ENCODE data around the gene ARHGAP31. TPM values are rescaled to one million over a fixed set of nuclear protein-coding genes. Genes with fewer than 3 reads are reported as not detected.
A peak's percentile ranks its signal among the peaks of the same experiment; 100 is the strongest.

ARHGAP31 gene
- total and polyA plus RNA-seq, 7 donors: 3.5 to 18.0 (median 11.0) TPM

DNA sequence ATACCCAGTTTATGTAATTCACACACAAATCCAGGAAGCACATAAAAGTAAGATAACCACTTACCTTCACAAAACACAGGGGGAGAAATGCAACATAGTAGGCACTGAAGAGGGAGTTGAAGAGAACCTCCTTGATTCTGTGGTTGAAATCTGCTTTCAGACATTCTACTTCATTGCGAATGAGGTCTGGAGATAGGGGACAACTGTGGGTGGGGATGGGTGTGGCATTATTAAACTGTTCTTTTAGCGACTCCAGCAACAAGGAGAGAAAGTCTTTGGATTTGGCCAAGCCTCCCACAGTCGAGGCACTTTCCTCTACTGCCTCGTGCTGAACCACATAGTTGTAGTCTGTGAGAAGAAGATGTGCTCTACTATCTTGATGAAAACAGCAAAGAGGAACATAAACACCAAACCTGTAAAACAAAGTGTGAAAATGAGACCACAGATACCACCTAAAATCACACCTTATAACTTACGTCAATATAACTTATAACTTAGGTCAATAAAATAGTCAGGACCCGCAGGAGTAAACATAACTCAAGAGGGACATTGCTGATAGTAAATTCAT, 143.6 kb downstream of the ARHGAP31 start:
- 88 to 90% methylated on average over 6 of the region's 6 CpGs for WGBS, 2 donors

DNA sequence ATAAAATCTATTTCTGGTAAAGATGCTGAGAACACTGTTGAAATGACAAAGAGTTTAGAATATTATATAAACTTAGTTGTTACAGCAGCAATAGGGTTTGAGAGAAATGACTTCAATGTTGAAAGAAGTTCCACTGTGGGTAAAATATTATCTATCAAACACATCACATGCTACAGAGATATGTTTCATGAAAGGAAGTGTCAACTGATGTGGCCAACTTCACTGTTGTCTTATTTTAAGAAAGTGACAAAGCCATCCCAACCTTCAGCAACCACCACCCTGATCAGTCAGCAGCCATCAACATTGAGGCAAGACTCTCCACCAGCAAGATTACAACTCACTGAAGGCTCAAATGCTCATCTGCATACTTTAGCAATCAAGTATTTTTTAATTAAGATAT, 149.0 kb downstream of the ARHGAP31 start:
- Histone ChIP-seq H3K9me3 (no peaks in the 10 kb centered on the region), H3K36me3 (peaks cover 4 to 92% (median 25%) of the 10 kb centered on the region in 4 donors), H3K27me3 (no peaks in the 10 kb centered on the region), H3K4me3 (no peak overlapping the region), H3K27ac (no peak overlapping the region), H3K4me1 (no peaks in the 10 kb centered on the region)
- intact Hi-C loops (cut with DNase I): no loop called here
- DNase-seq: no peak
- TF ChIP-seq EP300 (IDR thresholded peaks at IDR 0.05) (no peak), POLR2A (IDR thresholded peaks at IDR 0.05) (no peak), POLR2AphosphoS5 (IDR thresholded peaks at IDR 0.05) (no peak)
- TF ChIP-seq, protein P1, sequence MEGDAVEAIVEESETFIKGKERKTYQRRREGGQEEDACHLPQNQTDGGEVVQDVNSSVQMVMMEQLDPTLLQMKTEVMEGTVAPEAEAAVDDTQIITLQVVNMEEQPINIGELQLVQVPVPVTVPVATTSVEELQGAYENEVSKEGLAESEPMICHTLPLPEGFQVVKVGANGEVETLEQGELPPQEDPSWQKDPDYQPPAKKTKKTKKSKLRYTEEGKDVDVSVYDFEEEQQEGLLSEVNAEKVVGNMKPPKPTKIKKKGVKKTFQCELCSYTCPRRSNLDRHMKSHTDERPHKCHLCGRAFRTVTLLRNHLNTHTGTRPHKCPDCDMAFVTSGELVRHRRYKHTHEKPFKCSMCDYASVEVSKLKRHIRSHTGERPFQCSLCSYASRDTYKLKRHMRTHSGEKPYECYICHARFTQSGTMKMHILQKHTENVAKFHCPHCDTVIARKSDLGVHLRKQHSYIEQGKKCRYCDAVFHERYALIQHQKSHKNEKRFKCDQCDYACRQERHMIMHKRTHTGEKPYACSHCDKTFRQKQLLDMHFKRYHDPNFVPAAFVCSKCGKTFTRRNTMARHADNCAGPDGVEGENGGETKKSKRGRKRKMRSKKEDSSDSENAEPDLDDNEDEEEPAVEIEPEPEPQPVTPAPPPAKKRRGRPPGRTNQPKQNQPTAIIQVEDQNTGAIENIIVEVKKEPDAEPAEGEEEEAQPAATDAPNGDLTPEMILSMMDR (IDR thresholded peaks at IDR 0.05): no peak

More for the DNA sequence above, 143.6 kb downstream of the ARHGAP31 start:
- no peaks in the 10 kb centered on the region for H3K4me1 ChIP-seq
- H3K9me3 ChIP-seq: no peaks in the 10 kb centered on the region
- intact Hi-C loops (cut with DNase I): no loop called here
- no peak for DNase-seq
- H3K4me3 ChIP-seq: no peak overlapping the region
- peaks cover 0 to 96% (median 51%) of the 10 kb centered on the region in 4 donors for H3K36me3 ChIP-seq
- H3K27me3 ChIP-seq: no peaks in the 10 kb centered on the region
- TF ChIP-seq POLR2AphosphoS5 (IDR thresholded peaks at IDR 0.05) (no peak), EP300 (IDR thresholded peaks at IDR 0.05) (no peak), POLR2A (IDR thresholded peaks at IDR 0.05) (no peak)
- TF ChIP-seq, protein P1 (IDR thresholded peaks at IDR 0.05): no peak
- no peak overlapping the region for H3K27ac ChIP-seq

DNA sequence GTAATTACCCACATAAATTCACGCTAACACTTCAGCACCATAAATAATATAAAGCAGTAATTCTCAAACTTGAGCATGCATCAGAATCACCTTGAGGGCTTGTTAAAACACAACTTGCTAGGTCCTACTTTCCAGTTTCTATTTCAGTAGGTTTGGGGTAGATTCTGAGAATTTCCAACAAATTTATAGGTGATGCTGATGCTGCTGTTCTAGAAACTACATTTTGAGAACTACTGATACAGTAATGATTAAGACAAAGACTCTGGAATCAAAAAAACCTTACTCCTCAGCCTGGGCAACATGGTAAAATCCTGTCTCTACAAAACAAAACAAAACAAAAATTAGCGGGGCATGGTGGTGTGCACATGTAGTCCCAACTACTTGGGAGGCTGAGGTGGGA, 150.4 kb downstream of the ARHGAP31 start:
- Histone ChIP-seq H3K4me1 (no peaks in the 10 kb centered on the region), H3K4me3 (no peak overlapping the region), H3K27me3 (no peaks in the 10 kb centered on the region), H3K9me3 (no peaks in the 10 kb centered on the region), H3K27ac (no peak overlapping the region), H3K36me3 (peaks cover 4 to 96% (median 25%) of the 10 kb centered on the region in 4 donors)
- TF ChIP-seq POLR2A (IDR thresholded peaks at IDR 0.05) (no peak), EP300 (IDR thresholded peaks at IDR 0.05) (no peak), POLR2AphosphoS5 (IDR thresholded peaks at IDR 0.05) (no peak)
- TF ChIP-seq, protein P1 (IDR thresholded peaks at IDR 0.05): no peak
- no peak for DNase-seq
- 93 to 97% methylated on average over 2 of the region's 2 CpGs for WGBS, 2 donors
- intact Hi-C loops (cut with DNase I): no loop called here

DNA sequence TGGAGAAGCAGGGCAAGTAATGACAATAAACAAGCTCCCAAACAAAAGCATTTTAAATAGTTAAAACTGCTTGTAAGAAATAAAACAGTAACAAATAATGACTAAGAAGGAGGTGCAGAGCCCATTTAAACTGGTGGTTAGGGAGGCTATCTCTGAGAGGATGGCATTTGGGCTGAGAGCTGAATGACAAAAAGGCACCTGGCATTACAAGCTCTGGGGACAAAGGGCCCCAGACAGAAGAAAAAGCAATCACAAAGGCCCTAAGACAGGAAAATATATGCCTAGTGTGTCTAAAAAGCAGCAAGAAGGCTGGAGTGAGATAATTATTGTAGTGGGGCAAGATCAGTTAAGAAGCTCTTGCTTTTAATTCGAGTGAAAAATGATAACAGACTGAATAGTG, 159.6 kb downstream of the ARHGAP31 start:
- H3K27ac ChIP-seq: no peak overlapping the region
- peaks cover 0 to 99% (median 32%) of the 10 kb centered on the region in 4 donors for H3K36me3 ChIP-seq
- DNase-seq: no peak
- H3K27me3 ChIP-seq: no peaks in the 10 kb centered on the region
- H3K4me1 ChIP-seq: no peaks in the 10 kb centered on the region
- H3K9me3 ChIP-seq: no peaks in the 10 kb centered on the region
- TF ChIP-seq, protein P1 (IDR thresholded peaks at IDR 0.05): no peak
- TF ChIP-seq POLR2AphosphoS5 (IDR thresholded peaks at IDR 0.05) (no peak), POLR2A (IDR thresholded peaks at IDR 0.05) (no peak), EP300 (IDR thresholded peaks at IDR 0.05) (no peak)
- intact Hi-C loops (cut with DNase I): no loop called here
- 90 to 92% methylated on average over 1 of the region's 1 CpG for WGBS, 2 donors
- H3K4me3 ChIP-seq: no peak overlapping the region

DNA sequence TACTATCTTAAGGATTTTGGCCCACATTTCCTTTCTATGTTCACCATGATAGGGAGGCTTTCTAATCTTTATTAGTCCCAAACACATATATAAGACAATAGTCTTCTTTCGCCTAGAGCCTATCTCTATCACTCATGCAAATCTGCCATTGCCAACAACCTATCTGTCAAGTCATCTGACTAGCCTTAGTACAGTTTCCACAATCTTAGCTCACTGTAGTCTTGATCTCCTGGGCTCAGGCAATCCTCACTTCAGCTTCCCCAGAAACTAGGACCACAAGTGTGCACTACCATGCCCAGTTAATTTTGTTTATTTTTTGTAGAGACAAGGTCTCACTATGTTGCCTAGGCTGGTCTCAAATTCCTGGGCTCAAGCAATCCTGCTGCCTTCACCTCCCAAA, 162.3 kb downstream of the ARHGAP31 start:
- intact Hi-C loops (cut with DNase I): no loop called here
- Histone ChIP-seq H3K27me3 (no peaks in the 10 kb centered on the region), H3K4me1 (peaks cover 0 to 14% (median 5%) of the 10 kb centered on the region in 4 donors), H3K4me3 (no peak overlapping the region), H3K36me3 (peaks cover 0 to 99% (median 33%) of the 10 kb centered on the region in 4 donors), H3K27ac (peak overlapping the region in 2 of 4 donors; percentile 12), H3K9me3 (no peaks in the 10 kb centered on the region)
- TF ChIP-seq POLR2AphosphoS5 (IDR thresholded peaks at IDR 0.05) (no peak), POLR2A (IDR thresholded peaks at IDR 0.05) (no peak), EP300 (IDR thresholded peaks at IDR 0.05) (no peak)
- TF ChIP-seq, protein P1 (IDR thresholded peaks at IDR 0.05): no peak
- no peak for DNase-seq
- 94% methylated on average over 1 of the region's 1 CpG for whole genome bisulfite sequencing, 2 donors
